WTC11 (cell line): Measurements from ENCODE around the gene PDE11A. TPM values are rescaled to one million over a fixed set of nuclear protein-coding genes. Genes with fewer than 3 reads are reported as not detected.

Source experiments
- ATAC-seq: fragments of 200-7000 bp; cut with Tn5 transposase; 2 replicates; pipeline ENCODE4 v1.10.0; 2021; ENCODE audit warnings: mild to moderate bottlenecking, moderate library complexity
- CTCF ChIA-PET: fragments of 300-600 bp; sonication (Branson Sonifier 250); formaldehyde crosslinking; loops from one replicate; lab custom pipeline; 2021; ENCODE audit warnings: antibody characterized with exemption; lab: Charles Lee
- POLR2A ChIA-PET: fragments of 350-600 bp; sonication (Branson Sonifier 250); formaldehyde crosslinking; loops from one replicate; lab custom pipeline; 2021; ENCODE audit warnings: antibody characterized with exemption; lab: Charles Lee
- DNase-seq: peaks from one replicate; pipeline ENCODE4 v3.0.0; 2021; ENCODE audit warnings: low spot score
- H3K27ac Mint-ChIP-seq: 2 replicates; pipeline ENCODE4 v1.8.0; 2021; ENCODE audit warnings: mixed read lengths
- H3K27me3 Mint-ChIP-seq: 2 replicates; pipeline ENCODE4 v1.8.0; 2021; ENCODE audit warnings: low read depth, mild to moderate bottlenecking, moderate library complexity, mixed read lengths
- H3K36me3 Mint-ChIP-seq: 2 replicates; pipeline ENCODE4 v1.8.0; 2021; ENCODE audit warnings: mixed read lengths
- H3K4me1 Mint-ChIP-seq: 2 replicates; pipeline ENCODE4 v1.8.0; 2022; ENCODE audit warnings: mixed read lengths
- H3K4me3 Mint-ChIP-seq: 2 replicates; pipeline ENCODE4 v1.8.0; 2021; ENCODE audit warnings: mild to moderate bottlenecking, moderate library complexity, mixed read lengths
- H3K9me3 Mint-ChIP-seq: 2 replicates; pipeline ENCODE4 v1.8.0; 2021; ENCODE audit warnings: mixed read lengths
- ATF3 ChIP-seq: sonication (generic); formaldehyde crosslinking; conservative IDR thresholded peaks from 2 replicates; pipeline ENCODE4 v1.8.1; 2022; ENCODE audit warnings: mild to moderate bottlenecking, missing genetic modification reagents
- CREB1 ChIP-seq: sonication (generic); formaldehyde crosslinking; IDR thresholded peaks from 2 replicates; pipeline ENCODE4 v1.8.0; 2023; ENCODE audit warnings: mild to moderate bottlenecking, missing genetic modification reagents
- ESRRA ChIP-seq: sonication (generic); formaldehyde crosslinking; IDR thresholded peaks from 2 replicates; pipeline ENCODE4 v1.8.1; 2022; ENCODE audit warnings: mild to moderate bottlenecking, missing genetic modification reagents, borderline replicate concordance
- FOXK1 ChIP-seq: sonication (generic); formaldehyde crosslinking; IDR thresholded peaks from 2 replicates; pipeline ENCODE4 v1.8.0; 2022; ENCODE audit warnings: mild to moderate bottlenecking, moderate library complexity, missing genetic modification reagents
- GTF2I ChIP-seq: fragments of 250-450 bp; sonication (Bioruptor Pico); conservative IDR thresholded peaks from 2 replicates; pipeline ENCODE4 v1.4.0; 2021; ENCODE audit warnings: mild to moderate bottlenecking
- HMGA2 ChIP-seq: fragments of 250-450 bp; sonication (Bioruptor Pico); IDR thresholded peaks from 2 replicates; pipeline ENCODE4 v1.4.0; 2021; ENCODE audit warnings: mild to moderate bottlenecking, moderate library complexity
- IRF2 ChIP-seq: sonication (generic); formaldehyde crosslinking; IDR thresholded peaks from 2 replicates; pipeline ENCODE4 v1.8.0; 2022; ENCODE audit warnings: low read depth, missing genetic modification reagents, borderline replicate concordance
- JUN ChIP-seq: sonication (generic); formaldehyde crosslinking; IDR thresholded peaks from 2 replicates; pipeline ENCODE4 v1.8.0; 2023; ENCODE audit warnings: mild to moderate bottlenecking, missing genetic modification reagents
- MXD4 ChIP-seq: fragments of 250-450 bp; sonication (Bioruptor Pico); IDR thresholded peaks from 2 replicates; pipeline ENCODE4 v1.8.0; 2021; ENCODE audit warnings: mild to moderate bottlenecking, moderate library complexity, borderline replicate concordance
- MYBL2 ChIP-seq: sonication (generic); formaldehyde crosslinking; IDR thresholded peaks from 2 replicates; pipeline ENCODE4 v1.8.1; 2023; ENCODE audit warnings: mild to moderate bottlenecking, moderate library complexity, missing genetic modification reagents
- NR2C2 ChIP-seq: sonication (generic); formaldehyde crosslinking; IDR thresholded peaks from 2 replicates; pipeline ENCODE4 v1.8.0; 2022; ENCODE audit warnings: mild to moderate bottlenecking, missing genetic modification reagents
- PRRX2 ChIP-seq: fragments of 250-450 bp; sonication (Bioruptor Pico); IDR thresholded peaks from 2 replicates; pipeline ENCODE4 v1.8.0; 2021; ENCODE audit warnings: mild to moderate bottlenecking
- RELA ChIP-seq: sonication (generic); formaldehyde crosslinking; IDR thresholded peaks from 2 replicates; pipeline ENCODE4 v1.8.1; 2022; ENCODE audit warnings: missing genetic modification reagents, mild to moderate bottlenecking, borderline replicate concordance
- SP1 ChIP-seq: sonication (generic); formaldehyde crosslinking; conservative IDR thresholded peaks from 2 replicates; pipeline ENCODE4 v1.8.1; 2022; ENCODE audit warnings: missing genetic modification reagents
- TCF7 ChIP-seq: sonication (generic); formaldehyde crosslinking; IDR thresholded peaks from 2 replicates; pipeline ENCODE4 v1.8.0; 2022; ENCODE audit warnings: mild to moderate bottlenecking, low read depth, missing genetic modification reagents, moderate library complexity
- ZNF121 ChIP-seq: sonication (generic); formaldehyde crosslinking; IDR thresholded peaks from 2 replicates; pipeline ENCODE4 v1.8.0; 2023; ENCODE audit warnings: missing genetic modification reagents
- ZNF232 ChIP-seq: sonication (generic); formaldehyde crosslinking; IDR thresholded peaks from 2 replicates; pipeline ENCODE4 v1.8.0; 2022; ENCODE audit warnings: mild to moderate bottlenecking, missing genetic modification reagents
- ZNF423 ChIP-seq: fragments of 250-450 bp; sonication (Bioruptor Pico); IDR thresholded peaks from 2 replicates; pipeline ENCODE4 v2.1.2; 2022; ENCODE audit warnings: mild to moderate bottlenecking, moderate library complexity
- ZNF512 ChIP-seq: sonication (generic); formaldehyde crosslinking; IDR thresholded peaks from 2 replicates; pipeline ENCODE4 v1.8.1; 2022; ENCODE audit warnings: missing genetic modification reagents, borderline replicate concordance
- total RNA-seq: library from RNA; stranded (reverse); gene quantifications from 3 replicates; pipeline ENCODE4 v1.2.3, GENCODE V29; 2021
- TF ChIP-seq, protein P1 (sequence below): fragments of 250-450 bp; sonication (Bioruptor Pico); IDR thresholded peaks from 2 replicates; pipeline ENCODE4 v1.9.0; 2021; ENCODE audit warnings: mild to moderate bottlenecking
- TF ChIP-seq, protein P2 (sequence below): sonication (generic); formaldehyde crosslinking; IDR thresholded peaks from 2 replicates; pipeline ENCODE4 v1.8.0; 2023; ENCODE audit warnings: missing genetic modification reagents, mild to moderate bottlenecking, borderline replicate concordance
- TF ChIP-seq, protein P3 (sequence below): fragments of 250-450 bp; sonication (Bioruptor Pico); IDR thresholded peaks from 2 replicates; pipeline ENCODE4 v1.8.0; 2021; ENCODE audit warnings: mild to moderate bottlenecking

Gene PDE11A
- total RNA-seq, 1 experiment from 2014 or later: 0.13 TPM

DNA sequence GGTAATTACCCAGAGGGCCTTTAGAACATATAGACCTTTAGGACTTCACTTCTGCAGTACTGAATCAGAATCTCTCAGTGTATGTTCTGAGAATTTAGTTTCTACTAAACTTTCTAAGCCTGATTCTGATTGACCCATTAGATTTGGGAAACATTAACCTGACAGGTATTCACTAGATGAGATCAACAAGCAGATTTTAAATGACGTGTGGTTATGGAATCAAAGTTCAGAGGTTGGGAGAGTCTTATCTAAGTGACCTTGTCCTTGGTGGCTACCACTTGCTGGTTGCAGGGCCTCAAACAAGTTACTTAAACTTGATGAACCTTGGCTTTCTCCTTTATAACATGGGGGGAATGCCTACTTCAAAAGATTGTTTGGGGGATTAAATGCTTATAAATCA lies 198.7 kb downstream of the PDE11A start (continued):
- TF ChIP-seq, protein P1, sequence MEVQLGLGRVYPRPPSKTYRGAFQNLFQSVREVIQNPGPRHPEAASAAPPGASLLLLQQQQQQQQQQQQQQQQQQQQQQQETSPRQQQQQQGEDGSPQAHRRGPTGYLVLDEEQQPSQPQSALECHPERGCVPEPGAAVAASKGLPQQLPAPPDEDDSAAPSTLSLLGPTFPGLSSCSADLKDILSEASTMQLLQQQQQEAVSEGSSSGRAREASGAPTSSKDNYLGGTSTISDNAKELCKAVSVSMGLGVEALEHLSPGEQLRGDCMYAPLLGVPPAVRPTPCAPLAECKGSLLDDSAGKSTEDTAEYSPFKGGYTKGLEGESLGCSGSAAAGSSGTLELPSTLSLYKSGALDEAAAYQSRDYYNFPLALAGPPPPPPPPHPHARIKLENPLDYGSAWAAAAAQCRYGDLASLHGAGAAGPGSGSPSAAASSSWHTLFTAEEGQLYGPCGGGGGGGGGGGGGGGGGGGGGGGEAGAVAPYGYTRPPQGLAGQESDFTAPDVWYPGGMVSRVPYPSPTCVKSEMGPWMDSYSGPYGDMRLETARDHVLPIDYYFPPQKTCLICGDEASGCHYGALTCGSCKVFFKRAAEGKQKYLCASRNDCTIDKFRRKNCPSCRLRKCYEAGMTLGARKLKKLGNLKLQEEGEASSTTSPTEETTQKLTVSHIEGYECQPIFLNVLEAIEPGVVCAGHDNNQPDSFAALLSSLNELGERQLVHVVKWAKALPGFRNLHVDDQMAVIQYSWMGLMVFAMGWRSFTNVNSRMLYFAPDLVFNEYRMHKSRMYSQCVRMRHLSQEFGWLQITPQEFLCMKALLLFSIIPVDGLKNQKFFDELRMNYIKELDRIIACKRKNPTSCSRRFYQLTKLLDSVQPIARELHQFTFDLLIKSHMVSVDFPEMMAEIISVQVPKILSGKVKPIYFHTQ: no peak

DNA sequence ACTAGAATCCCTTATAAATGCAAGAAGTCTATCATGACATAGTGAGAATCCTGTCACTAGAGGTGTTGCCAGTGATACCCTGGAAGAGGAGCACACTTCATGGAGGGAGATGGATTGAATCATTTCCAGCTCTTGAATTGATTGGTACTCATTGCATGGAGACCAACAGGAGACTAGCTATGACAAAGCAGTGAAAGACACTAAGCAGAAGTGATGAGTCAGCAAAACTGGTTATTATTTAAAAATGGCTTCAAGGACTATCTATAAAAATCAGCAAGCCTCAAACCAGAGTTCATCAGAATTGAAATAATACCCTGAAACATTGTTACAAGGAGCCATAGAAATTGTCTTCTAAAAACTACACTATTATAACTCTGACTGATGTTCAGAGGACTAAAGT lies 200.3 kb downstream of the PDE11A start:
- ATAC-seq (no peak), DNase-seq (no peak)
- Mint-ChIP-seq H3K9me3 (no peaks in the 10 kb centered on the region), H3K27ac (no peak overlapping the region), H3K4me3 (no peak overlapping the region), H3K36me3 (no peaks in the 10 kb centered on the region), H3K27me3 (no peaks in the 10 kb centered on the region), H3K4me1 (no peaks in the 10 kb centered on the region)
- POLR2A ChIA-PET: no interaction called here
- CTCF ChIA-PET: no interaction called here
- TF ChIP-seq ZNF232 (CRISPR knock-in tag) (no peak), CREB1 (CRISPR knock-in tag) (no peak), ZNF512 (no peak), PRRX2 (CRISPR knock-in tag) (no peak), GTF2I (no peak), TCF7 (CRISPR knock-in tag) (no peak), RELA (CRISPR knock-in tag) (no peak)
- TF ChIP-seq, protein P2, sequence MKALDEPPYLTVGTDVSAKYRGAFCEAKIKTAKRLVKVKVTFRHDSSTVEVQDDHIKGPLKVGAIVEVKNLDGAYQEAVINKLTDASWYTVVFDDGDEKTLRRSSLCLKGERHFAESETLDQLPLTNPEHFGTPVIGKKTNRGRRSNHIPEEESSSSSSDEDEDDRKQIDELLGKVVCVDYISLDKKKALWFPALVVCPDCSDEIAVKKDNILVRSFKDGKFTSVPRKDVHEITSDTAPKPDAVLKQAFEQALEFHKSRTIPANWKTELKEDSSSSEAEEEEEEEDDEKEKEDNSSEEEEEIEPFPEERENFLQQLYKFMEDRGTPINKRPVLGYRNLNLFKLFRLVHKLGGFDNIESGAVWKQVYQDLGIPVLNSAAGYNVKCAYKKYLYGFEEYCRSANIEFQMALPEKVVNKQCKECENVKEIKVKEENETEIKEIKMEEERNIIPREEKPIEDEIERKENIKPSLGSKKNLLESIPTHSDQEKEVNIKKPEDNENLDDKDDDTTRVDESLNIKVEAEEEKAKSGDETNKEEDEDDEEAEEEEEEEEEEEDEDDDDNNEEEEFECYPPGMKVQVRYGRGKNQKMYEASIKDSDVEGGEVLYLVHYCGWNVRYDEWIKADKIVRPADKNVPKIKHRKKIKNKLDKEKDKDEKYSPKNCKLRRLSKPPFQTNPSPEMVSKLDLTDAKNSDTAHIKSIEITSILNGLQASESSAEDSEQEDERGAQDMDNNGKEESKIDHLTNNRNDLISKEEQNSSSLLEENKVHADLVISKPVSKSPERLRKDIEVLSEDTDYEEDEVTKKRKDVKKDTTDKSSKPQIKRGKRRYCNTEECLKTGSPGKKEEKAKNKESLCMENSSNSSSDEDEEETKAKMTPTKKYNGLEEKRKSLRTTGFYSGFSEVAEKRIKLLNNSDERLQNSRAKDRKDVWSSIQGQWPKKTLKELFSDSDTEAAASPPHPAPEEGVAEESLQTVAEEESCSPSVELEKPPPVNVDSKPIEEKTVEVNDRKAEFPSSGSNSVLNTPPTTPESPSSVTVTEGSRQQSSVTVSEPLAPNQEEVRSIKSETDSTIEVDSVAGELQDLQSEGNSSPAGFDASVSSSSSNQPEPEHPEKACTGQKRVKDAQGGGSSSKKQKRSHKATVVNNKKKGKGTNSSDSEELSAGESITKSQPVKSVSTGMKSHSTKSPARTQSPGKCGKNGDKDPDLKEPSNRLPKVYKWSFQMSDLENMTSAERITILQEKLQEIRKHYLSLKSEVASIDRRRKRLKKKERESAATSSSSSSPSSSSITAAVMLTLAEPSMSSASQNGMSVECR (CRISPR knock-in tag): no peak

DNA sequence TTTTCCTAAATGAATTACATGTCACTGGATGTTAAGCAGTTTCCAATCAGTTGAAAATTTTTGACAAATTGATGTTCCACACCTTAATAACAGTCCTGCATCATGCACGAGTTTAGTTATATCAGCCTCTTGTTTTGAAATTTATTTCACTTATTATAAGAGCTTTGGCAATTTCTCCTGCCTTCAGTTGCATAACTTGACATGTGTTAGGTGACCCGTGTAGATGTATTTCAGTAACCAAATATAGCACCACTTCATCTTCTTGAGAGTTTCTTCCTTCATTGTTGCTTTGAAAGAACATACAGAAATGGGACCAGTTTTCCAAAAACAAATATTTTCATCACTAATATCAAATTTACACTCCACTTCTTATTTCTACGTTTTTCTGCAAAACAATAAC lies 202.7 kb downstream of the PDE11A start:
- Mint-ChIP-seq H3K4me1 (no peaks in the 10 kb centered on the region), H3K9me3 (no peaks in the 10 kb centered on the region), H3K4me3 (no peak overlapping the region), H3K27ac (no peak overlapping the region), H3K36me3 (no peaks in the 10 kb centered on the region), H3K27me3 (no peaks in the 10 kb centered on the region)
- DNase-seq: no peak
- CTCF ChIA-PET: no interaction called here
- ATAC-seq: no peak
- no peak for TF ChIP-seq ATF3 (CRISPR knock-in tag)
- no peak for TF ChIP-seq MXD4 (CRISPR knock-in tag)
- TF ChIP-seq SP1 (CRISPR knock-in tag): no peak
- TF ChIP-seq FOXK1 (CRISPR knock-in tag): no peak
- TF ChIP-seq HMGA2 (CRISPR knock-in tag): no peak
- TF ChIP-seq JUN (CRISPR knock-in tag): no peak
- no peak for TF ChIP-seq ZNF232 (CRISPR knock-in tag)
- TF ChIP-seq, protein P3, sequence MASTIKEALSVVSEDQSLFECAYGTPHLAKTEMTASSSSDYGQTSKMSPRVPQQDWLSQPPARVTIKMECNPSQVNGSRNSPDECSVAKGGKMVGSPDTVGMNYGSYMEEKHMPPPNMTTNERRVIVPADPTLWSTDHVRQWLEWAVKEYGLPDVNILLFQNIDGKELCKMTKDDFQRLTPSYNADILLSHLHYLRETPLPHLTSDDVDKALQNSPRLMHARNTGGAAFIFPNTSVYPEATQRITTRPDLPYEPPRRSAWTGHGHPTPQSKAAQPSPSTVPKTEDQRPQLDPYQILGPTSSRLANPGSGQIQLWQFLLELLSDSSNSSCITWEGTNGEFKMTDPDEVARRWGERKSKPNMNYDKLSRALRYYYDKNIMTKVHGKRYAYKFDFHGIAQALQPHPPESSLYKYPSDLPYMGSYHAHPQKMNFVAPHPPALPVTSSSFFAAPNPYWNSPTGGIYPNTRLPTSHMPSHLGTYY (CRISPR knock-in tag): no peak
- no peak for TF ChIP-seq IRF2 (CRISPR knock-in tag)
- TF ChIP-seq ESRRA (CRISPR knock-in tag): no peak
- no peak for TF ChIP-seq MYBL2
- no peak for TF ChIP-seq ZNF423
- no peak for TF ChIP-seq ZNF121 (CRISPR knock-in tag)
- no peak for TF ChIP-seq PRRX2 (CRISPR knock-in tag)
- TF ChIP-seq NR2C2 (CRISPR knock-in tag): no peak
- POLR2A ChIA-PET: no interaction called here
